Liver (tissue), 3 donors: Measurements from ENCODE around the gene TMEM120A.

Experiments used
- ATF3 ChIP-seq: IDR thresholded peaks from 2 replicates; pipeline ENCODE4 v1.6.1; 2016; ENCODE audit warnings: antibody characterized with exemption
- CTCF ChIP-seq: fragments of 150-350 bp; IDR thresholded peaks from 2 replicates; pipeline ENCODE4 v1.5.1; 2017; ENCODE audit warnings: improper control_type of control experiment, low read depth, low read length; ENCODE audit not compliant: missing input control
- EGR1 ChIP-seq, 2 donors: IDR thresholded peaks; 2 replicates each; pipeline ENCODE4 v1.6.1; 2016 to 2018; ENCODE audit warnings: antibody characterized with exemption in 2 of 2, low read depth in 2 of 2
- GABPA ChIP-seq, 2 donors: IDR thresholded peaks in 1 of 2; conservative IDR thresholded peaks in 1 of 2; 2 replicates each; pipeline ENCODE4 v1.6.1; 2016; ENCODE audit warnings: antibody characterized with exemption in 2 of 2, mild to moderate bottlenecking in 1 of 2, moderate library complexity in 1 of 2
- JUND ChIP-seq, 2 donors: IDR thresholded peaks; 2 replicates each; pipeline ENCODE4 v1.6.1; 2016; ENCODE audit warnings: antibody characterized with exemption in 2 of 2
- MAX ChIP-seq: IDR thresholded peaks from 2 replicates; pipeline ENCODE4 v1.6.1; 2016; ENCODE audit warnings: antibody characterized with exemption
- NR2F2 ChIP-seq: IDR thresholded peaks from 2 replicates; pipeline ENCODE4 v1.6.1; 2016; ENCODE audit warnings: antibody characterized with exemption
- REST ChIP-seq: IDR thresholded peaks from 2 replicates; pipeline ENCODE4 v1.6.1; 2016; ENCODE audit warnings: antibody characterized with exemption, mild to moderate bottlenecking
- SP1 ChIP-seq: IDR thresholded peaks from 2 replicates; pipeline ENCODE4 v1.6.1; 2018; ENCODE audit warnings: antibody characterized with exemption, mild to moderate bottlenecking
- TAF1 ChIP-seq: conservative IDR thresholded peaks from 2 replicates; pipeline ENCODE4 v1.6.1; 2016; ENCODE audit warnings: antibody characterized with exemption, mild to moderate bottlenecking
- YY1 ChIP-seq: IDR thresholded peaks from 2 replicates; pipeline ENCODE4 v1.6.1; 2016; ENCODE audit warnings: antibody characterized with exemption, mild to moderate bottlenecking
- ZBTB33 ChIP-seq: IDR thresholded peaks from 2 replicates; pipeline ENCODE4 v1.6.1; 2016; ENCODE audit warnings: antibody characterized with exemption
- donor health status: healthy.
- donor health status: healthy.

GRCh38 chr7:75957021-75957736 lies 37.2 kb downstream of the TMEM120A start:
- TF ChIP-seq GABPA (IDR thresholded peaks at IDR 0.05 in 1 of 2, conservative IDR thresholded peaks at IDR 0.05 in 1 of 2), result no peak
- no peak for TF ChIP-seq CTCF
- no peak for TF ChIP-seq MAX
- no peak for TF ChIP-seq ATF3
- no peak for TF ChIP-seq NR2F2
- TF ChIP-seq TAF1, result no peak
- no peak for TF ChIP-seq JUND (IDR thresholded peaks at IDR 0.05)
- TF ChIP-seq REST, result no peak
- no peak for TF ChIP-seq YY1
- TF ChIP-seq ZBTB33, result no peak
- no peak for TF ChIP-seq SP1
- no peak for TF ChIP-seq EGR1 (IDR thresholded peaks at IDR 0.05; ENCODE audit: low read depth in 2 of 2)
